Panc1 (cell line): ENCODE data around the gene CCRL2. TPM values are rescaled to one million over a fixed set of nuclear protein-coding genes. Genes with fewer than 3 reads are reported as not detected.
"Not testable (repeated sequence)": the region's sequence is repeated elsewhere in the genome, so short reads cannot be mapped to it uniquely, and the experiment has no call there.

Experiments
- ATAC-seq: fragments of 200-7000 bp; cut with Tn5 transposase; 2 replicates; pipeline ENCODE4 v1.9.1; 2020; ENCODE audit warnings: mild to moderate bottlenecking, moderate library complexity
- BruUV-seq: library from RNA; stranded (reverse); fragments of 400-500 nt; replicated peaks from 2 replicates; lab custom pipeline; 2021; lab: Mats Ljungman, UMichigan
- CTCF ChIA-PET: fragments of 300-600 bp; sonication (Branson Sonifier 250); formaldehyde crosslinking; loops from one replicate; lab custom pipeline; 2022; ENCODE audit warnings: antibody characterized with exemption; lab: Charles Lee
- POLR2A ChIA-PET: fragments of 300-600 bp; sonication (Branson Sonifier 250); formaldehyde crosslinking; loops from one replicate; lab custom pipeline; 2022; ENCODE audit warnings: antibody characterized with exemption; lab: Charles Lee
- DNase-seq: peaks from one replicate; pipeline ENCODE4 v3.0.0-alpha.2; 2010; ENCODE audit warnings: low read depth, low spot score
- H3K27ac ChIP-seq: 2 replicates; pipeline ENCODE4 v1.5.1; 2011; ENCODE audit warnings: mild to moderate bottlenecking, low read length, inconsistent platforms
- H3K27me3 ChIP-seq: fragments of 200-500 bp; sonication (Bioruptor generic); 2 replicates; pipeline ENCODE4 v1.6.0; 2014; ENCODE audit warnings: low read length, inconsistent platforms; ENCODE audit not compliant: control insufficient read depth, insufficient read depth
- H3K36me3 ChIP-seq: fragments of 200-500 bp; sonication (Bioruptor generic); 2 replicates; pipeline ENCODE4 v1.5.1; 2014; ENCODE audit warnings: inconsistent platforms, mild to moderate bottlenecking, low read length, moderate library complexity; ENCODE audit not compliant: control insufficient read depth, insufficient read depth
- H3K4me1 ChIP-seq: 2 replicates; pipeline ENCODE4 v1.5.1; 2011; ENCODE audit warnings: inconsistent platforms, mild to moderate bottlenecking, low read length, moderate library complexity; ENCODE audit not compliant: control insufficient read depth, insufficient read depth
- H3K4me3 ChIP-seq, 2 experiments: 2 replicates each; pipeline ENCODE4 v1.5.1; 2011 to 2012; ENCODE audit warnings: low read depth in 2 of 2, low read length in 2 of 2, mild to moderate bottlenecking in 2 of 2, inconsistent platforms in 1 of 2, moderate library complexity in 1 of 2
- H3K9me3 ChIP-seq: fragments of 200-500 bp; sonication (Bioruptor generic); 2 replicates; pipeline ENCODE4 v1.5.1; 2014; ENCODE audit warnings: low read depth, mild to moderate bottlenecking, inconsistent platforms, low read length, moderate library complexity; ENCODE audit not compliant: control insufficient read depth, insufficient read depth
- POLR2AphosphoS5 ChIP-seq: IDR thresholded peaks from 2 replicates; pipeline ENCODE4 v1.6.1; 2012; ENCODE audit warnings: mild to moderate bottlenecking, low read depth, low read length, moderate library complexity
- SIN3A ChIP-seq: IDR thresholded peaks from 2 replicates; pipeline ENCODE4 v1.6.1; 2012; ENCODE audit warnings: low read depth, mild to moderate bottlenecking, low read length, moderate library complexity, borderline replicate concordance; ENCODE audit not compliant: insufficient read depth
- TCF7L2 ChIP-seq: IDR thresholded peaks from 2 replicates; pipeline ENCODE4 v1.6.1; 2011; ENCODE audit warnings: mild to moderate bottlenecking, low read depth, low read length, inconsistent platforms
- in situ Hi-C: cut with HindIII; loops from 2 replicates; pipeline ENCODE4 v1.10.0; 2016; ENCODE audit warnings: low sequenced_read_pairs, low pct_unique_long_range_greater_than_20kb
- intact Hi-C: fragments of 100-400 bp; cut with micrococcal nuclease; formaldehyde crosslinking; loops from one replicate; pipeline ENCODE4 v1.10.0; 2022; ENCODE audit not compliant: unreplicated experiment
- total RNA-seq: library from RNA; stranded (reverse); gene quantifications from one replicate; pipeline ENCODE4 v1.2.1, GENCODE V29; 2021; ENCODE audit not compliant: unreplicated experiment
- TF ChIP-seq, protein P1 (sequence below): fragments of 450-650 bp; IDR thresholded peaks from 2 replicates; pipeline ENCODE4 v1.5.1; 2017; ENCODE audit warnings: mild to moderate bottlenecking
- TF ChIP-seq, protein P2 (sequence below), 2 experiments: IDR thresholded peaks; 2 replicates each; pipeline ENCODE4 v1.6.1; 2011 to 2012; ENCODE audit warnings: low read depth in 2 of 2, control low read depth in 1 of 2, low read length in 1 of 2, mild to moderate bottlenecking in 1 of 2, moderate library complexity in 1 of 2; ENCODE audit not compliant: insufficient read depth in 1 of 2

The CCRL2 gene
- total RNA-seq, 1 experiment from 2014 or later, result not detected

- BruUV-seq, result no TSS peak
- Histone ChIP-seq H3K9me3 (no peaks in the 10 kb centered on the region), H3K4me3 (no peak overlapping the region), H3K36me3 (no peaks in the 10 kb centered on the region), H3K27me3 (no peaks in the 10 kb centered on the region), H3K4me1 (no peaks in the 10 kb centered on the region), H3K27ac (no peak overlapping the region)
- ATAC-seq (no peak), DNase-seq (no peak)
- ChIA-PET CTCF (no interaction called here), POLR2A (no interaction called here)
- TF ChIP-seq TCF7L2 (no peak), POLR2AphosphoS5 (no peak), SIN3A (no peak)
- TF ChIP-seq, protein P1, sequence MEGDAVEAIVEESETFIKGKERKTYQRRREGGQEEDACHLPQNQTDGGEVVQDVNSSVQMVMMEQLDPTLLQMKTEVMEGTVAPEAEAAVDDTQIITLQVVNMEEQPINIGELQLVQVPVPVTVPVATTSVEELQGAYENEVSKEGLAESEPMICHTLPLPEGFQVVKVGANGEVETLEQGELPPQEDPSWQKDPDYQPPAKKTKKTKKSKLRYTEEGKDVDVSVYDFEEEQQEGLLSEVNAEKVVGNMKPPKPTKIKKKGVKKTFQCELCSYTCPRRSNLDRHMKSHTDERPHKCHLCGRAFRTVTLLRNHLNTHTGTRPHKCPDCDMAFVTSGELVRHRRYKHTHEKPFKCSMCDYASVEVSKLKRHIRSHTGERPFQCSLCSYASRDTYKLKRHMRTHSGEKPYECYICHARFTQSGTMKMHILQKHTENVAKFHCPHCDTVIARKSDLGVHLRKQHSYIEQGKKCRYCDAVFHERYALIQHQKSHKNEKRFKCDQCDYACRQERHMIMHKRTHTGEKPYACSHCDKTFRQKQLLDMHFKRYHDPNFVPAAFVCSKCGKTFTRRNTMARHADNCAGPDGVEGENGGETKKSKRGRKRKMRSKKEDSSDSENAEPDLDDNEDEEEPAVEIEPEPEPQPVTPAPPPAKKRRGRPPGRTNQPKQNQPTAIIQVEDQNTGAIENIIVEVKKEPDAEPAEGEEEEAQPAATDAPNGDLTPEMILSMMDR, result no peak
- TF ChIP-seq, protein P2, sequence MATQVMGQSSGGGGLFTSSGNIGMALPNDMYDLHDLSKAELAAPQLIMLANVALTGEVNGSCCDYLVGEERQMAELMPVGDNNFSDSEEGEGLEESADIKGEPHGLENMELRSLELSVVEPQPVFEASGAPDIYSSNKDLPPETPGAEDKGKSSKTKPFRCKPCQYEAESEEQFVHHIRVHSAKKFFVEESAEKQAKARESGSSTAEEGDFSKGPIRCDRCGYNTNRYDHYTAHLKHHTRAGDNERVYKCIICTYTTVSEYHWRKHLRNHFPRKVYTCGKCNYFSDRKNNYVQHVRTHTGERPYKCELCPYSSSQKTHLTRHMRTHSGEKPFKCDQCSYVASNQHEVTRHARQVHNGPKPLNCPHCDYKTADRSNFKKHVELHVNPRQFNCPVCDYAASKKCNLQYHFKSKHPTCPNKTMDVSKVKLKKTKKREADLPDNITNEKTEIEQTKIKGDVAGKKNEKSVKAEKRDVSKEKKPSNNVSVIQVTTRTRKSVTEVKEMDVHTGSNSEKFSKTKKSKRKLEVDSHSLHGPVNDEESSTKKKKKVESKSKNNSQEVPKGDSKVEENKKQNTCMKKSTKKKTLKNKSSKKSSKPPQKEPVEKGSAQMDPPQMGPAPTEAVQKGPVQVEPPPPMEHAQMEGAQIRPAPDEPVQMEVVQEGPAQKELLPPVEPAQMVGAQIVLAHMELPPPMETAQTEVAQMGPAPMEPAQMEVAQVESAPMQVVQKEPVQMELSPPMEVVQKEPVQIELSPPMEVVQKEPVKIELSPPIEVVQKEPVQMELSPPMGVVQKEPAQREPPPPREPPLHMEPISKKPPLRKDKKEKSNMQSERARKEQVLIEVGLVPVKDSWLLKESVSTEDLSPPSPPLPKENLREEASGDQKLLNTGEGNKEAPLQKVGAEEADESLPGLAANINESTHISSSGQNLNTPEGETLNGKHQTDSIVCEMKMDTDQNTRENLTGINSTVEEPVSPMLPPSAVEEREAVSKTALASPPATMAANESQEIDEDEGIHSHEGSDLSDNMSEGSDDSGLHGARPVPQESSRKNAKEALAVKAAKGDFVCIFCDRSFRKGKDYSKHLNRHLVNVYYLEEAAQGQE (IDR thresholded peaks at IDR 0.05; ENCODE audit: insufficient read depth in 1 of 2, low read depth in 2 of 2, low read length in 1 of 2), result no peak
- in situ Hi-C loops (no loop called here), intact Hi-C loops (no loop called here)
These were observed 5.5 kb upstream of the CCRL2 start for GRCh38 chr3:46401579-46401978.

DNA sequence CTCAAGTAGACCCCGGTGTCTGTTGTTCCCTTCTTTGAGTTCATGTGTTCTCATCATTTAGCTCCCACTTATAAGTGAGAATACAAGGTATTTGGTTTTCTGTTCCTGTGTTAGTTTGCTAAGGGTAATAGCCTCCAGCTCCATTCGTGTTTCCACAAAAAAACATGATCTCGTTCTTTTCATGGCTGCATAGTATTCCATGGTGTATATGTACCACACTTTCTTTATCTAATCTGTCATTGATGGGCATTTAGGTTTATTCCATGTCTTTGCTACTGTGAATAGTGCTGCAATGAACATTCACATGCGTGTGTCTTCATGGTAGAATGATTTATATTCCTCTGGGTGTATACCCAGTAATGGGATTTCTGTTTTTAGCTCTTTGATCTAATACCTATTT lies 4.2 kb upstream of the CCRL2 start:
- H3K4me3 ChIP-seq, POLR2A ChIA-PET, H3K9me3 ChIP-seq, CTCF ChIA-PET, H3K27me3 ChIP-seq, H3K36me3 ChIP-seq, BruUV-seq, intact Hi-C loops, H3K4me1 ChIP-seq, ATAC-seq, DNase-seq, in situ Hi-C loops, H3K27ac ChIP-seq: not testable (repeated sequence)

DNA sequence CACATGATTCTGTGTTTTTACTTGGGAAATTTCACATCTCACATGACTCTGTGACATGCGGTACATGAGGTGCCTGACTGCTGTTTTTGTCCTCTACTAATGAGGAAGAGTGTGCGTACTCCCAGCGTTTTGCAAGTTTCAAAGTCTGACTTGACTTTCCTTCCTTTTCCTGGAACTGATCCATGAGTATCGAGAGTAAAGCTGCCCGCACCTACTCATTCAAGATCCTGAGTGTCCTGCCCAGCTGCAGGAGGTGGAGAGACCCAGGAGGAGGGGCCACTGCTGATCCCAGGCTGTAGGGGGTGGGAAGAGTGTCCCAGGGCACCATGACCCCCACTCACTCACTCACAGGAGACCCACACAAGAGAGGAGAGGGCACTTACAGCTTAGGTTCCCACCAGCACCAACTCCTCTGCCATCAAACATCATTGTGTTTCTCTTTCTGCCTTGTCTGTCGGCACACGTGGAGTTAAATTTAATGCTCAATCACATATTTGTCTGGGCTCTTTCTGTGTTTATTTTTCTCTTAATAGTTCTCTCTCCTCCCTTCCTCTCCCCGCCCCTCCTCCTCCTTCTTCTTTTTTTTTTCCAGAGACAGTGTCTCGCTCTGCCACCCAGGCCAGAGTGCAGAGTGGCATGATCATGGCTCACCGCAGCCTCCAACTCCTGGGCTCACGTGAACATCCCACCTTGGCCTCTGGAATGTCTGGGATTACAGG lies 1.6 kb upstream of the CCRL2 start:
- in situ Hi-C loops, result no loop called here
- Histone ChIP-seq H3K27me3 (no peaks in the 10 kb centered on the region), H3K4me1 (no peaks in the 10 kb centered on the region)

More for the DNA sequence above, 1.6 kb upstream of the CCRL2 start:
- ChIA-PET POLR2A (no interaction called here), CTCF (no interaction called here)
- ATAC-seq (no peak), DNase-seq (no peak)
- TF ChIP-seq, protein P1, result no peak
- TF ChIP-seq, protein P2 (IDR thresholded peaks at IDR 0.05; ENCODE audit: insufficient read depth in 1 of 2, low read depth in 2 of 2, low read length in 1 of 2), result no peak
- no peak for TF ChIP-seq POLR2AphosphoS5
- no peak for TF ChIP-seq TCF7L2
- no peak for TF ChIP-seq SIN3A
- Histone ChIP-seq H3K27ac (no peak overlapping the region), H3K9me3 (no peaks in the 10 kb centered on the region), H3K36me3 (no peaks in the 10 kb centered on the region), H3K4me3 (no peak overlapping the region)
- intact Hi-C loops, result no loop called here
- no TSS peak for BruUV-seq
